Left ventricle myocardium inferior (tissue), 1 donor: ENCODE results near the gene PROZ. TPM values are rescaled to one million over a fixed set of nuclear protein-coding genes. Genes with fewer than 3 reads are reported as not detected.

Experiments
- DNase-seq: peaks from one replicate; pipeline ENCODE4 v3.0.0-alpha.2; 2020
- H3K27ac ChIP-seq: fragments of 200-600 bp; replicated peaks from 2 replicates; pipeline ENCODE4 v1.8.0; 2021
- H3K27me3 ChIP-seq: fragments of 200-600 bp; 2 replicates; pipeline ENCODE4 v1.8.0; 2021; ENCODE audit warnings: low read depth
- H3K36me3 ChIP-seq: fragments of 200-600 bp; 2 replicates; pipeline ENCODE4 v1.8.0; 2021
- H3K4me1 ChIP-seq: fragments of 200-600 bp; 2 replicates; pipeline ENCODE4 v1.8.0; 2021
- H3K4me3 ChIP-seq: fragments of 200-600 bp; 2 replicates; pipeline ENCODE4 v1.8.0; 2021; ENCODE audit warnings: mild to moderate bottlenecking, moderate library complexity
- H3K9me3 ChIP-seq: fragments of 200-600 bp; replicated peaks from 2 replicates; pipeline ENCODE4 v1.8.0; 2021
- intact Hi-C: fragments of 100-400 bp; cut with micrococcal nuclease; formaldehyde crosslinking; loops from one replicate; pipeline ENCODE4 v1.11.0; 2022
- total RNA-seq: library from RNA; stranded (reverse); fragmentation: NEBNext Ultra II Directional; extraction: Animal tissue kit (Norgen Biotek cat#: 25700); gene quantifications from one replicate; pipeline ENCODE4 v1.2.1, GENCODE V29; 2021
- TF ChIP-seq, protein P1 (sequence below): fragments of 200-600 bp; IDR thresholded peaks from 2 replicates; pipeline ENCODE4 v1.8.0; 2021; ENCODE audit warnings: antibody characterized with exemption, mild to moderate bottlenecking, borderline replicate concordance
- donor health status: DM: no; HTN: yes; CAD: no; lungs with severe emphysema.

PROZ gene
- total RNA-seq, 1 donor from 2014 or later, result not detected

- intact Hi-C loops, result loop anchor here (2.0 kb wide), 1 partner anchor 31 kb away; no protein-coding TSS in a partner anchor
- H3K4me3 ChIP-seq, result no peak overlapping the region
- no peaks in the 10 kb centered on the region for H3K36me3 ChIP-seq
- H3K4me1 ChIP-seq, result peaks cover 23% of the 10 kb centered on the region
- H3K27me3 ChIP-seq, result peaks cover 31% of the 10 kb centered on the region
- DNase-seq, result no peak
- no peak overlapping the region for H3K27ac ChIP-seq
- H3K9me3 ChIP-seq, result no peaks in the 10 kb centered on the region
- TF ChIP-seq, protein P1, sequence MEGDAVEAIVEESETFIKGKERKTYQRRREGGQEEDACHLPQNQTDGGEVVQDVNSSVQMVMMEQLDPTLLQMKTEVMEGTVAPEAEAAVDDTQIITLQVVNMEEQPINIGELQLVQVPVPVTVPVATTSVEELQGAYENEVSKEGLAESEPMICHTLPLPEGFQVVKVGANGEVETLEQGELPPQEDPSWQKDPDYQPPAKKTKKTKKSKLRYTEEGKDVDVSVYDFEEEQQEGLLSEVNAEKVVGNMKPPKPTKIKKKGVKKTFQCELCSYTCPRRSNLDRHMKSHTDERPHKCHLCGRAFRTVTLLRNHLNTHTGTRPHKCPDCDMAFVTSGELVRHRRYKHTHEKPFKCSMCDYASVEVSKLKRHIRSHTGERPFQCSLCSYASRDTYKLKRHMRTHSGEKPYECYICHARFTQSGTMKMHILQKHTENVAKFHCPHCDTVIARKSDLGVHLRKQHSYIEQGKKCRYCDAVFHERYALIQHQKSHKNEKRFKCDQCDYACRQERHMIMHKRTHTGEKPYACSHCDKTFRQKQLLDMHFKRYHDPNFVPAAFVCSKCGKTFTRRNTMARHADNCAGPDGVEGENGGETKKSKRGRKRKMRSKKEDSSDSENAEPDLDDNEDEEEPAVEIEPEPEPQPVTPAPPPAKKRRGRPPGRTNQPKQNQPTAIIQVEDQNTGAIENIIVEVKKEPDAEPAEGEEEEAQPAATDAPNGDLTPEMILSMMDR, result no peak
Observed at GRCh38 chr13:113155982-113156655, 2.3 kb upstream of the PROZ start.

DNA sequence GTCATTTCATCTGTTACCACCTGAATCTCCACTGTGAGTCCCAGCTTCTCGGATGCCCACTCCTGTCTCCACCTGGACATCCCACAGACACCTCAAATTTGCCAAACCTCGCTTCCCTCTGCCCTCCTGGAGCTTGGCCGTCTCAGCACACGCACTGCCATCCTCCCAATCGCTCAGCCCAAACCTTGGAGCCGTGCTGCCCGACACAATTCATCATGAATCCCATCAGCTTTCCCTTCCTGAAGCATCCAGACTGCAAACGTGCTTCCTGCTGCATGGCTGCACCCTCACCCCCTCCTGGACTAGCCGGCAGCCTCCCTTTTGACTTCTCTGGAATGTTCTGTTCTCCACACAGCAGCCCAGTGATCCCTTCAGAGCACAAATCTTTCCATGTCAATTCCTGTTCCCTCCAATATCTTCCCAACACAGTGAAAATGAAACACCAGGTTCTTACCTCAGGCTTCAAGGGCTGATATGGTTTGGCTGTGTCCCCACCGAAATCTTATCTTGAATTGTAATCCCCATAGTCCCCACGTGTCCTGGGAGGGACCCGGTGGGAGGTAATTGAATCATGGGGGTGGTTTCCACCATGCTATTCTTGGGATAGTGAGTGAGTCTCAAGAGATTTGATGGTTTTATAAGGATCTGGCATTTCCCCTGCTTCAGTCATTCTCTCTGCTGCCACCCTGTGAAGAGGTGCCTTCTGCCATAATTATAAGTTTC lies 1.1 kb upstream of the PROZ start:
- intact Hi-C loops, result no loop called here

DNA sequence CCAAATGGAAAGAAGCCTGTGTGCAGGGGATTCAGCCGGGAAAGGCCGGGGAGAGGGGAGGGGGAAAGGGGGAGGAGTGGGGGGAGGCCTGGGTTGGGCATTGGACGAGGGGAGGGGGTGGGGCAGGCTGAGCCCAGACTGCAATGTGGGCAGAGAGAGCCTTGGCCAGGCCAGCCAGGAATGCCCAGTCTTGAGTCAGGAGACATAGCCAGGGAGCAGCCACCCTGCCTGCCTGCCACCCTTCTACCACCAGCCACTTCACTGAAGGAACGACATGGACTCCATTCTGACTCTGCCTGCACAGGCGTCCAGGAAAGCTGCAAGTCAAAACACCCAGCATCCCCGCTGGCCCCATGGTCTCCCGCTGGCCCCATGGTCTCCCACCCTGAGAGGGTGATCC lies 498 bp downstream of the PROZ start:
- no peak overlapping the region for H3K27ac ChIP-seq
- no peaks in the 10 kb centered on the region for H3K36me3 ChIP-seq
- peaks cover 43% of the 10 kb centered on the region for H3K27me3 ChIP-seq
- H3K9me3 ChIP-seq, result no peaks in the 10 kb centered on the region
- H3K4me3 ChIP-seq, result no peak overlapping the region
- peaks cover 2% of the 10 kb centered on the region for H3K4me1 ChIP-seq
- DNase-seq, result no peak
- intact Hi-C loops, result no loop called here
- TF ChIP-seq, protein P1, result no peak

More for the DNA sequence above, 1.1 kb upstream of the PROZ start:
- Histone ChIP-seq H3K27ac (no peak overlapping the region), H3K4me3 (no peak overlapping the region), H3K27me3 (peaks cover 34% of the 10 kb centered on the region), H3K36me3 (no peaks in the 10 kb centered on the region), H3K4me1 (peaks cover 16% of the 10 kb centered on the region), H3K9me3 (no peaks in the 10 kb centered on the region)
- DNase-seq, result no peak
- TF ChIP-seq, protein P1, result no peak

- H3K36me3 ChIP-seq, result no peaks in the 10 kb centered on the region
- H3K27ac ChIP-seq, result no peak overlapping the region
- TF ChIP-seq, protein P1, result no peak
- no peak for DNase-seq
- H3K4me1 ChIP-seq, result no peaks in the 10 kb centered on the region
- intact Hi-C loops, result no loop called here
- no peaks in the 10 kb centered on the region for H3K9me3 ChIP-seq
- H3K4me3 ChIP-seq, result no peak overlapping the region
- H3K27me3 ChIP-seq, result peaks cover 43% of the 10 kb centered on the region
Observed at GRCh38 chr13:113159701-113160100, 1.3 kb downstream of the PROZ start.

DNA sequence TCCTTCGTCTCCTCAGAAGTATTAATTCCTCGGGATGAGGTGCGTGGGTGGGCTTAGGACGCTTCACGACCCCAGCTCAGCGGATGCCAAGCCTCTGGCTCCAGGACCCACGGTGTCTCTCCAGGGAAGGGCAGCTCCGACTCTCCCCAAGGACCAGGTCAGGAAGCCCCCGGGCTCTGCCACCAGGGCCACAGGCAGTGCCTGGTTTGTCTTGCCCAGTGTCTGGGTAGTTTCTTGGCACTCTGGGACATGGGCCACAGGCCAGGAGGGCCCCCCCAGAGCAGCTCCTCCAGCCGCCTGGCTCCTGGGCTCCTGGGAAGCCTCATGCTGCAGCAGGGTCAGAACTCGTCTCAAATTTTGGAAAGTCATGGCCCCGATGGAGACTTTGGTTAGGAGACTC lies 2.5 kb downstream of the PROZ start:
- no peaks in the 10 kb centered on the region for H3K36me3 ChIP-seq
- H3K27me3 ChIP-seq, result peaks cover 43% of the 10 kb centered on the region
- H3K4me3 ChIP-seq, result no peak overlapping the region
- TF ChIP-seq, protein P1, result no peak
- no peak overlapping the region for H3K27ac ChIP-seq
- no peak for DNase-seq
- intact Hi-C loops, result no loop called here
- H3K9me3 ChIP-seq, result no peaks in the 10 kb centered on the region
- no peaks in the 10 kb centered on the region for H3K4me1 ChIP-seq
